Measurements from ENCODE around the gene FKBP15. TPM values are rescaled to one million over a fixed set of nuclear protein-coding genes. Genes with fewer than 3 reads are reported as not detected.
A peak's percentile ranks its signal among the peaks of the same experiment; 100 is the strongest.

Gene FKBP15
- total and polyA plus RNA-seq, 2 of the 13 experiments (the other 11 are each of a cell fraction or from before 2014, with no cell fraction given): 12.3 to 18.6 TPM

DNA sequence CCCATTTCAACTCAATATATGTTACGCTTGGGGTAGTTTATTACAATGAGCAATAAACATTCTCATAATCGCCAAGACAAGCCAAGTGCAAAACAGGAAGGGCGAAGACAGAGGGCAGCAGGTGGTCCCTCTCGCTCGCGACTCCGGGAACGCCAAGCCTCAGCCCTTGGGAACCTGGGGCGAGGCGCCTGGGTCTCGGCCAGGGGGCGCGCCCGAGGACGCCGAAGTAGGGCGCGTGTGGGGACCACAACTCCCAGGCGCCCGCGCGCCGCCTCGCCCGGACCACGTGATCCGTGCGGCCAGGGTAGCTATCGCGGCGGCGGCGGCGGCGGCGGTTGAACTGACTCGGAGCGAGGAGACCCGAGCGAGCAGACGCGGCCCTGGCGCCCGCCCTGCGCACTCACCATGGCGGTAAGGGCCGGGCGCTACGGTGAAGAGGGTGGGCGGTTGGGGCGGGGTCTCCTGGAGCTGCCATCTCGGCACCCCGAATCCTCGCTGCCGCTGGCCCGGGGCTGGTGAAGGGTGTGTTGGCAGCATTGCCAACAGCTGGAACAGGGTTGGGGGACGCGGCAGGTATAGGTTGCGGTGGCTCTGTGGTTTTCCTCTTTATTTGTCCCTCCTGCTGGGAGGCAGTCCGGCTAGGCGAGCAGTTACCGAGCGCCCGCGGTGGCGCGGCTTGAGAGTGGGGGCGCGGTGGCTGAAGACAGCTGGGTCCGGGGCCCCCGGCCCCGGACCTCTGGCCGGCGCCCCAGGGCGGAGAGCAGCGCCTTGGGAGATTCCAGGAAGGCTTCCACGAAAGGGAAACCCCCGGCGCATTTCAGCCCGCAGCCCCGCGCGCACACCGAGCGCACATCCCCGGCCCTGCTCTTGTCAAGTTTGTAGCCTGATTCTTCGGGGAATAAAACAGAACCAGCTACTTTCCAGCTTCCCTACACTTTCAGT lies 70.1 kb downstream of the FKBP15 start, which contains the start of gene SLC31A2 (continued):
- TF ChIP-seq ZNF557 (CRISPR knock-in tag; IDR thresholded peaks at IDR 0.05) (0 out of 2 replicates have a peak, but pooled peaks have one; percentile 26), MAZ (IDR thresholded peaks at IDR 0.05; ENCODE audit: borderline replicate concordance, low read depth, low read length) (no peak), MAZ (CRISPR knock-in tag; IDR thresholded peaks at IDR 0.05; ENCODE audit: low read depth) (no peak), ZSCAN30 (CRISPR knock-in tag; IDR thresholded peaks at IDR 0.05) (no peak), ZNF792 (CRISPR knock-in tag; IDR thresholded peaks at IDR 0.05) (peak; percentile 71), NCOR1 (IDR thresholded peaks at IDR 0.05; ENCODE audit: borderline replicate concordance, low read length) (no peak), HOXA5 (CRISPR knock-in tag; IDR thresholded peaks at IDR 0.05) (peak; percentile 52; the same call in 1 of the 2 replicates), PAWR (CRISPR knock-in tag; IDR thresholded peaks at IDR 0.05; ENCODE audit: borderline replicate concordance) (no peak), ZNF3 (CRISPR knock-in tag; IDR thresholded peaks at IDR 0.05) (no peak), ZNF772 (CRISPR knock-in tag; IDR thresholded peaks at IDR 0.05) (no peak), SIX4 (CRISPR knock-in tag; IDR thresholded peaks at IDR 0.05) (no peak), TOE1 (CRISPR knock-in tag; IDR thresholded peaks at IDR 0.05) (no peak)
- TF ChIP-seq, protein P1, sequence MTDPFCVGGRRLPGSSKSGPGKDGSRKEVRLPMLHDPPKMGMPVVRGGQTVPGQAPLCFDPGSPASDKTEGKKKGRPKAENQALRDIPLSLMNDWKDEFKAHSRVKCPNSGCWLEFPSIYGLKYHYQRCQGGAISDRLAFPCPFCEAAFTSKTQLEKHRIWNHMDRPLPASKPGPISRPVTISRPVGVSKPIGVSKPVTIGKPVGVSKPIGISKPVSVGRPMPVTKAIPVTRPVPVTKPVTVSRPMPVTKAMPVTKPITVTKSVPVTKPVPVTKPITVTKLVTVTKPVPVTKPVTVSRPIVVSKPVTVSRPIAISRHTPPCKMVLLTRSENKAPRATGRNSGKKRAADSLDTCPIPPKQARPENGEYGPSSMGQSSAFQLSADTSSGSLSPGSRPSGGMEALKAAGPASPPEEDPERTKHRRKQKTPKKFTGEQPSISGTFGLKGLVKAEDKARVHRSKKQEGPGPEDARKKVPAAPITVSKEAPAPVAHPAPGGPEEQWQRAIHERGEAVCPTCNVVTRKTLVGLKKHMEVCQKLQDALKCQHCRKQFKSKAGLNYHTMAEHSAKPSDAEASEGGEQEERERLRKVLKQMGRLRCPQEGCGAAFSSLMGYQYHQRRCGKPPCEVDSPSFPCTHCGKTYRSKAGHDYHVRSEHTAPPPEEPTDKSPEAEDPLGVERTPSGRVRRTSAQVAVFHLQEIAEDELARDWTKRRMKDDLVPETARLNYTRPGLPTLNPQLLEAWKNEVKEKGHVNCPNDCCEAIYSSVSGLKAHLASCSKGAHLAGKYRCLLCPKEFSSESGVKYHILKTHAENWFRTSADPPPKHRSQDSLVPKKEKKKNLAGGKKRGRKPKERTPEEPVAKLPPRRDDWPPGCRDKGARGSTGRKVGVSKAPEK (CRISPR knock-in tag; IDR thresholded peaks at IDR 0.05; ENCODE audit: borderline replicate concordance): no peak
- TF ChIP-seq, protein P2, sequence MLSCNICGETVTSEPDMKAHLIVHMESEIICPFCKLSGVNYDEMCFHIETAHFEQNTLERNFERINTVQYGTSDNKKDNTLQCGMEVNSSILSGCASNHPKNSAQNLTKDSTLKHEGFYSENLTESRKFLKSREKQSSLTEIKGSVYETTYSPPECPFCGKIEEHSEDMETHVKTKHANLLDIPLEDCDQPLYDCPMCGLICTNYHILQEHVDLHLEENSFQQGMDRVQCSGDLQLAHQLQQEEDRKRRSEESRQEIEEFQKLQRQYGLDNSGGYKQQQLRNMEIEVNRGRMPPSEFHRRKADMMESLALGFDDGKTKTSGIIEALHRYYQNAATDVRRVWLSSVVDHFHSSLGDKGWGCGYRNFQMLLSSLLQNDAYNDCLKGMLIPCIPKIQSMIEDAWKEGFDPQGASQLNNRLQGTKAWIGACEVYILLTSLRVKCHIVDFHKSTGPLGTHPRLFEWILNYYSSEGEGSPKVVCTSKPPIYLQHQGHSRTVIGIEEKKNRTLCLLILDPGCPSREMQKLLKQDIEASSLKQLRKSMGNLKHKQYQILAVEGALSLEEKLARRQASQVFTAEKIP (CRISPR knock-in tag; IDR thresholded peaks at IDR 0.05; ENCODE audit: borderline replicate concordance): no peak
- TF ChIP-seq, protein P3, sequence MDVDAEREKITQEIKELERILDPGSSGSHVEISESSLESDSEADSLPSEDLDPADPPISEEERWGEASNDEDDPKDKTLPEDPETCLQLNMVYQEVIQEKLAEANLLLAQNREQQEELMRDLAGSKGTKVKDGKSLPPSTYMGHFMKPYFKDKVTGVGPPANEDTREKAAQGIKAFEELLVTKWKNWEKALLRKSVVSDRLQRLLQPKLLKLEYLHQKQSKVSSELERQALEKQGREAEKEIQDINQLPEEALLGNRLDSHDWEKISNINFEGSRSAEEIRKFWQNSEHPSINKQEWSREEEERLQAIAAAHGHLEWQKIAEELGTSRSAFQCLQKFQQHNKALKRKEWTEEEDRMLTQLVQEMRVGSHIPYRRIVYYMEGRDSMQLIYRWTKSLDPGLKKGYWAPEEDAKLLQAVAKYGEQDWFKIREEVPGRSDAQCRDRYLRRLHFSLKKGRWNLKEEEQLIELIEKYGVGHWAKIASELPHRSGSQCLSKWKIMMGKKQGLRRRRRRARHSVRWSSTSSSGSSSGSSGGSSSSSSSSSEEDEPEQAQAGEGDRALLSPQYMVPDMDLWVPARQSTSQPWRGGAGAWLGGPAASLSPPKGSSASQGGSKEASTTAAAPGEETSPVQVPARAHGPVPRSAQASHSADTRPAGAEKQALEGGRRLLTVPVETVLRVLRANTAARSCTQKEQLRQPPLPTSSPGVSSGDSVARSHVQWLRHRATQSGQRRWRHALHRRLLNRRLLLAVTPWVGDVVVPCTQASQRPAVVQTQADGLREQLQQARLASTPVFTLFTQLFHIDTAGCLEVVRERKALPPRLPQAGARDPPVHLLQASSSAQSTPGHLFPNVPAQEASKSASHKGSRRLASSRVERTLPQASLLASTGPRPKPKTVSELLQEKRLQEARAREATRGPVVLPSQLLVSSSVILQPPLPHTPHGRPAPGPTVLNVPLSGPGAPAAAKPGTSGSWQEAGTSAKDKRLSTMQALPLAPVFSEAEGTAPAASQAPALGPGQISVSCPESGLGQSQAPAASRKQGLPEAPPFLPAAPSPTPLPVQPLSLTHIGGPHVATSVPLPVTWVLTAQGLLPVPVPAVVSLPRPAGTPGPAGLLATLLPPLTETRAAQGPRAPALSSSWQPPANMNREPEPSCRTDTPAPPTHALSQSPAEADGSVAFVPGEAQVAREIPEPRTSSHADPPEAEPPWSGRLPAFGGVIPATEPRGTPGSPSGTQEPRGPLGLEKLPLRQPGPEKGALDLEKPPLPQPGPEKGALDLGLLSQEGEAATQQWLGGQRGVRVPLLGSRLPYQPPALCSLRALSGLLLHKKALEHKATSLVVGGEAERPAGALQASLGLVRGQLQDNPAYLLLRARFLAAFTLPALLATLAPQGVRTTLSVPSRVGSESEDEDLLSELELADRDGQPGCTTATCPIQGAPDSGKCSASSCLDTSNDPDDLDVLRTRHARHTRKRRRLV (CRISPR knock-in tag; IDR thresholded peaks at IDR 0.05): 0 out of 2 replicates have a peak, but pooled peaks have one; percentile 44
- TF ChIP-seq, protein P4, sequence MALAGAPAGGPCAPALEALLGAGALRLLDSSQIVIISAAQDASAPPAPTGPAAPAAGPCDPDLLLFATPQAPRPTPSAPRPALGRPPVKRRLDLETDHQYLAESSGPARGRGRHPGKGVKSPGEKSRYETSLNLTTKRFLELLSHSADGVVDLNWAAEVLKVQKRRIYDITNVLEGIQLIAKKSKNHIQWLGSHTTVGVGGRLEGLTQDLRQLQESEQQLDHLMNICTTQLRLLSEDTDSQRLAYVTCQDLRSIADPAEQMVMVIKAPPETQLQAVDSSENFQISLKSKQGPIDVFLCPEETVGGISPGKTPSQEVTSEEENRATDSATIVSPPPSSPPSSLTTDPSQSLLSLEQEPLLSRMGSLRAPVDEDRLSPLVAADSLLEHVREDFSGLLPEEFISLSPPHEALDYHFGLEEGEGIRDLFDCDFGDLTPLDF (CRISPR knock-in tag; IDR thresholded peaks at IDR 0.05): no peak

Data from HepG2 (cell line).